Activated CD8-positive, alpha-beta memory T cell treated with anti-CD3 and anti-CD28 coated beads, Interleukin-2, amount 10 ng/mL, durations not matched to agents 7 days and 5 days (primary cell): ENCODE measurements around the gene FAM107B. TPM values are rescaled to one million over a fixed set of nuclear protein-coding genes. Genes with fewer than 3 reads are reported as not detected.

ENCODE experiments used
- ATAC-seq: fragments of 150-1000 bp; cut with Tn5 transposase; one replicate; pipeline ENCODE4 v1.10.0; 2021; ENCODE audit warnings: moderate library complexity
- CTCF ChIA-PET: fragments of 350-600 bp; sonication (Branson Sonifier 250); formaldehyde crosslinking; loops from one replicate; lab custom pipeline; 2021; ENCODE audit warnings: antibody characterized with exemption; lab: Charles Lee
- DNase-seq: peaks from one replicate; pipeline ENCODE4 v3.0.0-alpha.2; 2020
- H3K27ac Mint-ChIP-seq: one replicate; pipeline ENCODE4 v1.8.0; 2021; ENCODE audit warnings: mild to moderate bottlenecking, mixed read lengths
- H3K27me3 Mint-ChIP-seq: one replicate; pipeline ENCODE4 v1.8.0; 2021; ENCODE audit warnings: mixed read lengths
- H3K36me3 Mint-ChIP-seq: one replicate; pipeline ENCODE4 v1.8.0; 2021; ENCODE audit warnings: mild to moderate bottlenecking, mixed read lengths
- H3K4me1 Mint-ChIP-seq: one replicate; pipeline ENCODE4 v1.8.0; 2021; ENCODE audit warnings: mixed read lengths
- H3K4me3 Mint-ChIP-seq: one replicate; pipeline ENCODE4 v1.8.0; 2021; ENCODE audit warnings: mild to moderate bottlenecking, moderate library complexity, mixed read lengths
- H3K9me3 Mint-ChIP-seq: one replicate; pipeline ENCODE4 v1.8.0; 2022; ENCODE audit warnings: low read depth, mixed read lengths
- total RNA-seq, 2 experiments: library from RNA; stranded (reverse); gene quantifications; one replicate each; pipeline ENCODE4 v1.2.3, GENCODE V29; 2021

FAM107B gene
- total RNA-seq, 2 experiments from 2014 or later, result 114 to 208 TPM

GRCh38 chr10:14507781-14508180, 266.9 kb downstream of the FAM107B start:
- peaks cover 23% of the 10 kb centered on the region for H3K4me1 Mint-ChIP-seq
- ATAC-seq (no peak), DNase-seq (no peak)
- CTCF ChIA-PET, result interaction anchor here (0.9 to 3.2 kb wide), 7 partner anchors 9 to 451 kb away, joined by 3 to 7 read pairs (median 5); partner anchors contain the start of gene MEIG1
- no peak overlapping the region for H3K4me3 Mint-ChIP-seq
- no peak overlapping the region for H3K27ac Mint-ChIP-seq
- H3K9me3 Mint-ChIP-seq, result peaks cover 3% of the 10 kb centered on the region
- no peaks in the 10 kb centered on the region for H3K27me3 Mint-ChIP-seq
- H3K36me3 Mint-ChIP-seq, result peaks cover 30% of the 10 kb centered on the region

DNA sequence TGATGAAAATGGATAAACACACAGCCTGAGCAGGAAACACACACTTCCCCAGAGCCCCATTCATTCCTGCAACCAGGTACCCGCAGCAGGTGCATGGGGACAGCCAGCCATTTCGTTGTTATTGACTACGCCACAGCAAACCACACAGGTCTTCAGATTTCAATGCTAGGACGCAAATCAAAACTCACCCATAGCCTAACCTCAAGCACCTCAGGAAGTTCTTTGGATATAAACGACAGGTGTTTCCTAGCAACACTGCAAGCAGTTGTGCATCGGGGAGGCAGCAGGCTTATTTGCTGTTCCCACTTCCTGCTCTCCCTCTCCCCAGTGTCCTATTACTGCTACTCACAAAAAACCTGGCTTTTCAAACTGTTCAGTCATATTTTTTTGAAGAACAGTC, 267.5 kb downstream of the FAM107B start:
- H3K27me3 Mint-ChIP-seq, result no peaks in the 10 kb centered on the region
- no peak overlapping the region for H3K4me3 Mint-ChIP-seq
- H3K36me3 Mint-ChIP-seq, result peaks cover 26% of the 10 kb centered on the region
- peak overlapping the region; percentile 59 for H3K27ac Mint-ChIP-seq
- ATAC-seq (peak; percentile 51), DNase-seq (peak; percentile 56)
- CTCF ChIA-PET, result interaction anchor here (1.2 to 1.5 kb wide), 2 partner anchors 8 to 36 kb away, joined by 3 to 6 read pairs; no protein-coding TSS in a partner anchor
- peaks cover 3% of the 10 kb centered on the region for H3K9me3 Mint-ChIP-seq
- H3K4me1 Mint-ChIP-seq, result peaks cover 23% of the 10 kb centered on the region

DNA sequence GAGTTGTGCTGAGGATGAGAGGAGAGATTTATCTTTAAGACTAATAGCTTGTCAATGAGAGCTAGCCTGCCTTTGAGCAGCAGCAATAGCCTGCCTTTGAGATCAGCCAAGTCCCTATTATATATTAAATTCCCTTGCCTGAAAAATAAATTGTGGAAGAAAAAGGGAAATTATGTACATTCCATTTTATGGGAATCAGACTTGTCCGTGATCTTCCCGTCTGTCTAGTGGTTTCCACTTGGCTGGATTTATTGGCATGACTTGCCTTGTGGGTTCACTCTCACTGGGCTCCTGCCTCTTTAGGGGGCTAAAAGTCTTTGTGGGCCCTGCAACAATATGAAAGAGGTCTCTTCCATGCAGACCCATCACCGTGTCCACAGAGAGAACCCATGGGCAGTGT, 272.3 kb downstream of the FAM107B start:
- CTCF ChIA-PET, result interaction anchor here (1.5 kb wide), 1 partner anchor 41 kb away, joined by 4 read pairs; no protein-coding TSS in a partner anchor
- H3K36me3 Mint-ChIP-seq, result peaks cover 6% of the 10 kb centered on the region
- H3K27ac Mint-ChIP-seq, result no peak overlapping the region
- DNase-seq, result no peak
- H3K4me1 Mint-ChIP-seq, result peaks cover 21% of the 10 kb centered on the region
- H3K27me3 Mint-ChIP-seq, result peaks cover 5% of the 10 kb centered on the region
- no peaks in the 10 kb centered on the region for H3K9me3 Mint-ChIP-seq
- ATAC-seq, result no peak
- H3K4me3 Mint-ChIP-seq, result no peak overlapping the region

DNA sequence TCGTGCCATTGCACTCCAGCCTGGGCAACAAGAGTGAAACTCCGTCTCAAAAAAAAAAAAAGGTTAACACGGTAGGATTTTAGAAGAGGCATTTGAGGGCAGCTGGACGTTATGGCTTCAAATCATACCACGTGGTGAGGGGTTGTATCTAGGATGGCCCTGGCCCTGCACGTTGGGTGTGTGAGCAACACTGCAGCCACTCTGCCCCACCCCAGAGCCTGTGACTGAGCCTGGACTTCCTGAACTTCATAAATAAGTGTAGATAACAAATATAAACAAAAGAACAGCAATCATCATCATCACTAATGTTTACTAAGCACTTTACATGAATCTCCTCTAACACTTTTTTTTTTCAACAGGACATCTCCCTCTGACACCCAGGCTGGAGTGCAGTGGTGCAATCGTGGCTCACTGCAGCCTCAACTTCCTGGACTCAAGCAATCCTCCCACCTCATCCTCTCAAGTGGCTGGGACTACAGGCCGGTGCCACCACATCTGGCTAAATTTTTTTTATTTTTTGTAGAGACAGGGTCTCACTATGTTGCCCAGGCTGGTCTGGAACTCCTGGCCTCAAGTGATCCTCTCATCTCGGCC, 274.4 kb downstream of the FAM107B start:
- ATAC-seq (no peak), DNase-seq (no peak)
- peaks cover 13% of the 10 kb centered on the region for H3K4me1 Mint-ChIP-seq
- no peak overlapping the region for H3K27ac Mint-ChIP-seq
- H3K36me3 Mint-ChIP-seq, result no peaks in the 10 kb centered on the region
- no peak overlapping the region for H3K4me3 Mint-ChIP-seq
- CTCF ChIA-PET, result interaction anchor here (1.1 to 3.6 kb wide), 4 partner anchors 323 to 471 kb away, joined by 3 to 15 read pairs (median 10); partner anchors contain the start of genes CDNF, HSPA14 and MSANTD7
- no peaks in the 10 kb centered on the region for H3K9me3 Mint-ChIP-seq
- peaks cover 12% of the 10 kb centered on the region for H3K27me3 Mint-ChIP-seq

- Mint-ChIP-seq H3K4me1 (peaks cover 13% of the 10 kb centered on the region), H3K9me3 (no peaks in the 10 kb centered on the region), H3K36me3 (no peaks in the 10 kb centered on the region), H3K4me3 (no peak overlapping the region), H3K27ac (no peak overlapping the region), H3K27me3 (peaks cover 12% of the 10 kb centered on the region)
- CTCF ChIA-PET, result interaction anchor here (0.6 to 3.6 kb wide), 9 partner anchors 8 to 472 kb away, joined by 3 to 16 read pairs (median 5); partner anchors contain the start of genes CDNF, HSPA14 and MSANTD7
- ATAC-seq (no peak), DNase-seq (no peak)
Measured at GRCh38 chr10:14499601-14499904, 275.1 kb downstream of the FAM107B start.

DNA sequence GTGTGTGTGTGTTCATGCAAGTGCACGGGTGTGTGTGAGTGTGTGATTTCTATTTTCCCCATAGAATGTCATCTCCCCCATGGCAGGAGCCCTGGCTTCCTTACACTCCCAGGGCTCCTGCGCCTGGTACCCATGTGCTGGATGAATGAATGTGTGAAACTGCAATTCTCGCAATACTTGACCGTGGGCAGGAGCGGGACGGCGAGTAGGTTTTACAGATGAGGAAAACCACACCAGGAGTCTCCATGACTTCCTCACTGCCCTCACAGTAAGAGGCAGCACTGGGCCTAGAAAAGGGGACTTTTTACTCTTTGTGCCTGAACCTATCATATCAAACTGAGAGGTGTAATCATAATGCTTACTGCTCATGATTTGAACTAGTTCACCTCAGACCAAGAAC, 276.4 kb downstream of the FAM107B start:
- Mint-ChIP-seq H3K4me1 (peaks cover 13% of the 10 kb centered on the region), H3K4me3 (no peak overlapping the region), H3K9me3 (no peaks in the 10 kb centered on the region), H3K27me3 (peaks cover 12% of the 10 kb centered on the region), H3K27ac (no peak overlapping the region), H3K36me3 (no peaks in the 10 kb centered on the region)
- DNase-seq, result no peak
- ATAC-seq, result no peak
- CTCF ChIA-PET, result interaction anchor here (1.1 to 3.6 kb wide), 8 partner anchors 11 to 340 kb away, joined by 3 to 16 read pairs (median 8); partner anchors contain the start of genes CDNF, HSPA14 and MSANTD7

GRCh38 chr10:14491811-14492210, 282.9 kb downstream of the FAM107B start:
- no peak overlapping the region for H3K27ac Mint-ChIP-seq
- H3K27me3 Mint-ChIP-seq, result peaks cover 21% of the 10 kb centered on the region
- H3K4me1 Mint-ChIP-seq, result peaks cover 5% of the 10 kb centered on the region
- no peak overlapping the region for H3K4me3 Mint-ChIP-seq
- CTCF ChIA-PET, result no interaction called here
- DNase-seq (no peak), ATAC-seq (no peak)
- H3K9me3 Mint-ChIP-seq, result no peaks in the 10 kb centered on the region
- no peaks in the 10 kb centered on the region for H3K36me3 Mint-ChIP-seq

- no peak for ATAC-seq
- CTCF ChIA-PET, result interaction anchor here (0.7 kb wide), 1 partner anchor 53 kb away, joined by 3 read pairs; no protein-coding TSS in a partner anchor
- H3K9me3 Mint-ChIP-seq, result no peaks in the 10 kb centered on the region
- no peak for DNase-seq
- H3K27me3 Mint-ChIP-seq, result peaks cover 32% of the 10 kb centered on the region
- no peaks in the 10 kb centered on the region for H3K36me3 Mint-ChIP-seq
- H3K4me1 Mint-ChIP-seq, result peaks cover 5% of the 10 kb centered on the region
- H3K4me3 Mint-ChIP-seq, result no peak overlapping the region
- no peak overlapping the region for H3K27ac Mint-ChIP-seq
Measured at GRCh38 chr10:14489522-14490177, 285.0 kb downstream of the FAM107B start.

DNA sequence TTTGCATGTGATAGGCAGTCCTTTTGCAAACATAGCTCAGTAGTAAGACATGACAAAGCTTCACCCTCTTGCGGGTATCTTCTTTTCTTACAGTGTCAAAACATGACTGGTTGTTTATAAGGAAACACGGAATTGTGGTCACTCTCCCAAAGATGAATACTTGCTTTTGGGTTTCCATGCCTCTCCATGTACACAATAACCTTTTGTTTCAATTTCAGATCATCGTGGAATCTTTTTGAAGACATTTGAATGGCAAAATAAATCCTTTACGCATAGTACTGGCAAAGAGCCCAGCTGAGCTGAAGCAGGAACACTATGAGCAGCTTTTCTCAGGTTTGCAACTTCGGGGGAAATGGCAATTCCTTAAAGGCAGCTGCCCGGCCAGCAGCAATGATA, 287.2 kb downstream of the FAM107B start:
- no peak overlapping the region for H3K27ac Mint-ChIP-seq
- CTCF ChIA-PET, result interaction anchor here (1.2 to 1.7 kb wide), 2 partner anchors 331 to 336 kb away, joined by 3 to 4 read pairs; no protein-coding TSS in a partner anchor

GRCh38 chr10:14486777-14487487, 287.8 kb downstream of the FAM107B start:
- H3K27me3 Mint-ChIP-seq, result peaks cover 44% of the 10 kb centered on the region
- peaks cover 3% of the 10 kb centered on the region for H3K4me1 Mint-ChIP-seq
- CTCF ChIA-PET, result interaction anchor here (1.2 to 1.7 kb wide), 2 partner anchors 332 to 336 kb away, joined by 3 to 4 read pairs; no protein-coding TSS in a partner anchor
- DNase-seq, result no peak
- no peak overlapping the region for H3K4me3 Mint-ChIP-seq
- H3K36me3 Mint-ChIP-seq, result no peaks in the 10 kb centered on the region
- ATAC-seq, result no peak
- H3K9me3 Mint-ChIP-seq, result no peaks in the 10 kb centered on the region
- no peak overlapping the region for H3K27ac Mint-ChIP-seq

More for the DNA sequence above, 287.2 kb downstream of the FAM107B start:
- DNase-seq, result no peak
- Mint-ChIP-seq H3K4me3 (no peak overlapping the region), H3K36me3 (no peaks in the 10 kb centered on the region), H3K4me1 (peaks cover 5% of the 10 kb centered on the region), H3K27me3 (peaks cover 44% of the 10 kb centered on the region), H3K9me3 (no peaks in the 10 kb centered on the region)
- ATAC-seq, result no peak

- no peaks in the 10 kb centered on the region for H3K9me3 Mint-ChIP-seq
- no peaks in the 10 kb centered on the region for H3K4me1 Mint-ChIP-seq
- peaks cover 49% of the 10 kb centered on the region for H3K27me3 Mint-ChIP-seq
- no peak for DNase-seq
- CTCF ChIA-PET, result no interaction called here
- H3K36me3 Mint-ChIP-seq, result no peaks in the 10 kb centered on the region
- no peak overlapping the region for H3K4me3 Mint-ChIP-seq
- no peak for ATAC-seq
- no peak overlapping the region for H3K27ac Mint-ChIP-seq
Measured at GRCh38 chr10:14485986-14486385, 288.7 kb downstream of the FAM107B start.

- Mint-ChIP-seq H3K27ac (no peak overlapping the region), H3K4me3 (no peak overlapping the region), H3K9me3 (no peaks in the 10 kb centered on the region), H3K36me3 (no peaks in the 10 kb centered on the region), H3K4me1 (no peaks in the 10 kb centered on the region), H3K27me3 (peaks cover 50% of the 10 kb centered on the region)
- DNase-seq (no peak), ATAC-seq (no peak)
- CTCF ChIA-PET, result no interaction called here
Measured at GRCh38 chr10:14483417-14483816, 291.3 kb downstream of the FAM107B start.

DNA sequence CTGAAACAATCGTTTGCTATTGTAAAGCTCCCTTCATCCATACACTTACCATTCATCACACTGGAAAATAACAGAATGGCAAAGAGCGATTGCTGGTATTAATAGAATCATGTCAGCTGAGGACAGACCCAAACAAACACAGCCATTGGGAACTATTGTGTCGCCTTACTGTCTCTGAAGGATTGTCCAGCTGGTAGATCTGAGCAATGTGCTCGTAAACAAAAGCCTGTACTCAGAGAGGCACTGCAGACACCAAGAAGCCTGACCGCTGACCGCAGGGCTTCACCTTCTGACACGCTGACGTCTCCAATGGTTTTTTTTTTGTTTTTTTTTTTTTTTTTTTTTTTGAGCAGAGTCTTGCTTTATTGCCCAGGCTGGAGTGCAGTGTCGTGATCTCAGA, 292.9 kb downstream of the FAM107B start:
- no peak overlapping the region for H3K27ac Mint-ChIP-seq
- CTCF ChIA-PET, result no interaction called here

More for the DNA sequence above, 292.9 kb downstream of the FAM107B start:
- Mint-ChIP-seq H3K4me1 (no peaks in the 10 kb centered on the region), H3K36me3 (no peaks in the 10 kb centered on the region), H3K4me3 (no peak overlapping the region), H3K9me3 (no peaks in the 10 kb centered on the region), H3K27me3 (peaks cover 56% of the 10 kb centered on the region)
- ATAC-seq (no peak), DNase-seq (no peak)
